Metanephros (tissue), 2 donors: ENCODE data around the gene LEUTX. TPM values are rescaled to one million over a fixed set of nuclear protein-coding genes. Genes with fewer than 3 reads are reported as not detected.

Experiments
- small RNA-seq: library from RNA; depleted of rRNA; stranded (forward); fragments of <200 nt; gene quantifications from one replicate; pipeline ENCODE3, GENCODE V24; 2014; ENCODE audit warnings: low replicate concordance
- total RNA-seq: library from RNA; depleted of rRNA; stranded (reverse); fragments of >200 nt; gene quantifications from one replicate; pipeline ENCODE4 v1.2.3, GENCODE V29; 2014

LEUTX gene
- not detected for total RNA-seq

GRCh38 chr19:39778763-39779162 is at the start of gene LEUTX:
Gene LEUTX (plus strand): TSS chr19:39778854. CDS start chr19:39778921, 67 bp downstream.

GRCh38 chr19:39737891-39738290 is 40.8 kb upstream of the LEUTX start, which contains the start of gene CLC:
Gene CLC (minus strand): TSS chr19:39738029. CDS start chr19:39737952, 77 bp downstream.

GRCh38 chr19:39833464-39834286 is 55.0 kb downstream of the LEUTX start, which contains the start of gene DYRK1B:
Gene DYRK1B (minus strand): TSS chr19:39834162. CDS start chr19:39831867, 2,295 bp downstream.

Small RNA genes within 50 kb of the gene (small RNA-seq; reads per million reads assigned to genes)
- gene MIR6719 = not detected

Other genes with a start within 250 kb of the LEUTX start
- 4.7 TPM for gene EID2B, start 246.0 kb upstream of the LEUTX start, total RNA-seq
- gene EID2, start 238.7 kb upstream of the LEUTX start, total RNA-seq = 13.2 TPM
- not detected for gene LGALS13, start 176.3 kb upstream of the LEUTX start, total RNA-seq
- not detected for gene LGALS16, start 122.9 kb upstream of the LEUTX start, total RNA-seq
- gene LGALS14, start 74.4 kb upstream of the LEUTX start, total RNA-seq = not detected
- 4.4 TPM for gene CLC, start 40.8 kb upstream of the LEUTX start, total RNA-seq
- 42.7 TPM for gene DYRK1B, start 55.3 kb downstream of the LEUTX start, total RNA-seq
- gene FBL, start 67.5 kb downstream of the LEUTX start, total RNA-seq = 203 TPM
- gene FCGBP, start 155.8 kb downstream of the LEUTX start, total RNA-seq = 16.8 TPM
- gene PSMC4, start 192.3 kb downstream of the LEUTX start, total RNA-seq = 69.1 TPM
- gene ZNF546, start 218.2 kb downstream of the LEUTX start, total RNA-seq = 8.1 TPM